Measurements from ENCODE around the gene PIP4K2C.
"Not testable (repeated sequence)": the region's sequence is repeated elsewhere in the genome, so short reads cannot be mapped to it uniquely, and the experiment has no call there.

Gene PIP4K2C

GRCh38 chr12:57569858-57570257 lies 21.1 kb upstream of the PIP4K2C start:
- no peak for DNase-seq
- Histone ChIP-seq H3K9ac (ENCODE audit: low read length) (no peak overlapping the region), H2AFZ (ENCODE audit: low read length) (no peak overlapping the region), H4K20me1 (ENCODE audit: insufficient read depth, low read length) (no peaks in the 10 kb centered on the region), H3K79me2 (ENCODE audit: low read length) (no peaks in the 10 kb centered on the region), H3K4me2 (ENCODE audit: low read depth, low read length) (no peak overlapping the region), H3F3A (ENCODE audit: insufficient read depth, low read length) (no peaks in the 10 kb centered on the region), H3K9me3 (replicated peaks; ENCODE audit: insufficient read depth, low read length) (no peaks in the 10 kb centered on the region), H3K9me2 (replicated peaks; ENCODE audit: insufficient read depth, low read length) (no peaks in the 10 kb centered on the region), H3K4me1 (ENCODE audit: low read length) (no peaks in the 10 kb centered on the region), H3K4me3 (ENCODE audit: low read length) (no peak overlapping the region), H3K27me3 (replicated peaks; ENCODE audit: insufficient read depth, low read length) (no peaks in the 10 kb centered on the region), H3K27ac (ENCODE audit: low read length) (no peak overlapping the region), H3K36me3 (replicated peaks; ENCODE audit: insufficient read depth, low read length) (no peaks in the 10 kb centered on the region)
- TF ChIP-seq EZH2phosphoT487 (IDR thresholded peaks at IDR 0.05; ENCODE audit: low read length) (no peak), EZH2 (optimal IDR thresholded peaks at IDR 0.05; ENCODE audit: low read depth, low read length) (no peak), CTCF (IDR thresholded peaks at IDR 0.05; ENCODE audit: low read length) (no peak)

GRCh38 chr12:57570438-57570837 lies 20.6 kb upstream of the PIP4K2C start:
- H3K36me3 ChIP-seq (replicated peaks; ENCODE audit: insufficient read depth, low read length): not testable (repeated sequence)

GRCh38 chr12:57571926-57572762 lies 18.8 kb upstream of the PIP4K2C start:
- no peaks in the 10 kb centered on the region for H3F3A ChIP-seq (ENCODE audit: insufficient read depth, low read length)
- H3K27ac ChIP-seq (ENCODE audit: low read length): no peak overlapping the region
- DNase-seq: no peak
- no peak overlapping the region for H3K4me3 ChIP-seq (ENCODE audit: low read length)
- H3K79me2 ChIP-seq (ENCODE audit: low read length): no peaks in the 10 kb centered on the region
- TF ChIP-seq EZH2 (optimal IDR thresholded peaks at IDR 0.05; ENCODE audit: low read depth, low read length): no peak
- no peak for TF ChIP-seq CTCF (IDR thresholded peaks at IDR 0.05; ENCODE audit: low read length)
- no peak for TF ChIP-seq EZH2phosphoT487 (IDR thresholded peaks at IDR 0.05; ENCODE audit: low read length)
- no peak overlapping the region for H3K4me2 ChIP-seq (ENCODE audit: low read depth, low read length)
- H3K9ac ChIP-seq (ENCODE audit: low read length): no peak overlapping the region
- no peaks in the 10 kb centered on the region for H3K27me3 ChIP-seq (replicated peaks; ENCODE audit: insufficient read depth, low read length)
- no peaks in the 10 kb centered on the region for H3K36me3 ChIP-seq (replicated peaks; ENCODE audit: insufficient read depth, low read length)
- no peaks in the 10 kb centered on the region for H4K20me1 ChIP-seq (ENCODE audit: insufficient read depth, low read length)
- no peaks in the 10 kb centered on the region for H3K4me1 ChIP-seq (ENCODE audit: low read length)
- H3K9me3 ChIP-seq (replicated peaks; ENCODE audit: insufficient read depth, low read length): no peaks in the 10 kb centered on the region
- no peak overlapping the region for H2AFZ ChIP-seq (ENCODE audit: low read length)
- no peaks in the 10 kb centered on the region for H3K9me2 ChIP-seq (replicated peaks; ENCODE audit: insufficient read depth, low read length)

More at GRCh38 chr12:57570438-57570837, 20.6 kb upstream of the PIP4K2C start:
- not testable (repeated sequence) for DNase-seq; H3K9me2 ChIP-seq (replicated peaks; ENCODE audit: insufficient read depth, low read length); H3K4me3 ChIP-seq (ENCODE audit: low read length); H3F3A ChIP-seq (ENCODE audit: insufficient read depth, low read length); H3K4me2 ChIP-seq (ENCODE audit: low read depth, low read length); H3K27me3 ChIP-seq (replicated peaks; ENCODE audit: insufficient read depth, low read length); H4K20me1 ChIP-seq (ENCODE audit: insufficient read depth, low read length); H3K9me3 ChIP-seq (replicated peaks; ENCODE audit: insufficient read depth, low read length); H3K79me2 ChIP-seq (ENCODE audit: low read length); H3K27ac ChIP-seq (ENCODE audit: low read length); H2AFZ ChIP-seq (ENCODE audit: low read length); H3K9ac ChIP-seq (ENCODE audit: low read length); H3K4me1 ChIP-seq (ENCODE audit: low read length)

GRCh38 chr12:57574795-57575194 lies 16.2 kb upstream of the PIP4K2C start:
- no peak overlapping the region for H3K27ac ChIP-seq (ENCODE audit: low read length)

More at GRCh38 chr12:57574795-57575194, 16.2 kb upstream of the PIP4K2C start:
- Histone ChIP-seq H3K4me3 (ENCODE audit: low read length) (no peak overlapping the region), H3K36me3 (replicated peaks; ENCODE audit: insufficient read depth, low read length) (no peaks in the 10 kb centered on the region), H3K9me3 (replicated peaks; ENCODE audit: insufficient read depth, low read length) (no peaks in the 10 kb centered on the region), H3K27me3 (replicated peaks; ENCODE audit: insufficient read depth, low read length) (no peaks in the 10 kb centered on the region), H4K20me1 (ENCODE audit: insufficient read depth, low read length) (no peaks in the 10 kb centered on the region), H3F3A (ENCODE audit: insufficient read depth, low read length) (no peaks in the 10 kb centered on the region), H3K9me2 (replicated peaks; ENCODE audit: insufficient read depth, low read length) (no peaks in the 10 kb centered on the region), H3K4me2 (ENCODE audit: low read depth, low read length) (no peak overlapping the region), H3K9ac (ENCODE audit: low read length) (no peak overlapping the region), H3K4me1 (ENCODE audit: low read length) (no peaks in the 10 kb centered on the region), H2AFZ (ENCODE audit: low read length) (no peak overlapping the region), H3K79me2 (ENCODE audit: low read length) (no peaks in the 10 kb centered on the region)
- no peak for DNase-seq
- no peak for TF ChIP-seq EZH2phosphoT487 (IDR thresholded peaks at IDR 0.05; ENCODE audit: low read length)
- TF ChIP-seq CTCF (IDR thresholded peaks at IDR 0.05; ENCODE audit: low read length): no peak
- no peak for TF ChIP-seq EZH2 (optimal IDR thresholded peaks at IDR 0.05; ENCODE audit: low read depth, low read length)

All from MM.1S (cell line).